SK-N-SH (cell line): ENCODE measurements around the gene CNNM3.

ENCODE experiments used
- CHD2 ChIP-seq: fragments of 150-350 bp; IDR thresholded peaks from 2 replicates; pipeline ENCODE4 v1.6.1; 2018; ENCODE audit warnings: low read length; ENCODE audit not compliant: partially characterized antibody
- EP300 ChIP-seq, 2 experiments: IDR thresholded peaks; 2 replicates each; pipeline versions ENCODE4 v1.4.0 to v1.6.1; 2012; ENCODE audit warnings: borderline replicate concordance in 1 of 2, low read depth in 1 of 2, low read length in 1 of 2
- FOSL2 ChIP-seq: IDR thresholded peaks from 2 replicates; pipeline ENCODE4 v1.4.0; 2012; ENCODE audit warnings: low read depth, mild to moderate bottlenecking, moderate library complexity, borderline replicate concordance
- JUND ChIP-seq: IDR thresholded peaks from 2 replicates; pipeline ENCODE4 v1.4.0; 2012
- MAX ChIP-seq: IDR thresholded peaks from 2 replicates; pipeline ENCODE4 v1.4.0; 2012; ENCODE audit warnings: low read depth
- POLR2AphosphoS5 ChIP-seq: IDR thresholded peaks from 2 replicates; pipeline ENCODE4 v1.6.1; 2012; ENCODE audit warnings: low read depth, low read length
- RFX5 ChIP-seq: IDR thresholded peaks from 2 replicates; pipeline ENCODE4 v1.6.1; 2012; ENCODE audit warnings: mild to moderate bottlenecking, improper control_type of control experiment, low read length
- RXRA ChIP-seq: IDR thresholded peaks from 2 replicates; pipeline ENCODE4 v1.4.0; 2012; ENCODE audit warnings: low read depth, mild to moderate bottlenecking, borderline replicate concordance
- TAF1 ChIP-seq: IDR thresholded peaks from 2 replicates; pipeline ENCODE4 v1.6.1; 2012; ENCODE audit warnings: low read depth, mild to moderate bottlenecking, low read length, moderate library complexity, borderline replicate concordance
- USF1 ChIP-seq: IDR thresholded peaks from 2 replicates; pipeline ENCODE4 v1.4.0; 2012; ENCODE audit warnings: low read depth, borderline replicate concordance
- USF2 ChIP-seq: fragments of 150-350 bp; IDR thresholded peaks from 2 replicates; pipeline ENCODE4 v1.6.1; 2017; ENCODE audit warnings: antibody characterized with exemption, low read length, low read depth, borderline replicate concordance
- YY1 ChIP-seq: IDR thresholded peaks from 2 replicates; pipeline ENCODE4 v1.4.0; 2012; ENCODE audit warnings: low read depth, mild to moderate bottlenecking
- TF ChIP-seq, protein P1 (sequence below): fragments of 200-600 bp; sonication (generic); IDR thresholded peaks from 2 replicates; pipeline ENCODE4 v1.6.1; 2017; ENCODE audit warnings: antibody characterized with exemption, mild to moderate bottlenecking, moderate library complexity

DNA sequence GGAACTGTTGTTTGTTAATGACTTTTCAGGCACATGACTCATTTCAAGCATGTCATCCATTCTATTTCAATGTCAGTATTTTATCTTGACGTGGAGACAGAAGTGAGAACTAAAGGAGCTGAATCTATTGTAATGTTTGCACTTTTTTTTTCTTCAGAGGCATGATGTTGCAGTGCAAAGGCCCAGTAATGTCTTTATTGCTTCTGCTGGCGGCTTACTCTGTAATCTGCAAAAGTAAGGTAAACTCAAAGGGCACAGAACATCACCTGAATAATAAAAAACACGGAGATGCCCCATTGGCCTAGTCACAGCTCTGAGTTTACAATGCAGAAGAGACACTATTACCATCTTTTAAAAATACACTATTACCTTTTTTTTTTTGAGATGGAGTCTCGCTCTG, 2.4 kb upstream of the CNNM3 start:
- TF ChIP-seq EP300 (IDR thresholded peaks at IDR 0.05; ENCODE audit: borderline replicate concordance in 1 of 2, low read depth in 1 of 2, low read length in 1 of 2) (no peak), YY1 (no peak), FOSL2 (no peak), TAF1 (no peak), POLR2AphosphoS5 (no peak), RXRA (no peak), CHD2 (no peak), RFX5 (no peak), USF2 (no peak), JUND (no peak), USF1 (no peak), MAX (no peak)
- TF ChIP-seq, protein P1, sequence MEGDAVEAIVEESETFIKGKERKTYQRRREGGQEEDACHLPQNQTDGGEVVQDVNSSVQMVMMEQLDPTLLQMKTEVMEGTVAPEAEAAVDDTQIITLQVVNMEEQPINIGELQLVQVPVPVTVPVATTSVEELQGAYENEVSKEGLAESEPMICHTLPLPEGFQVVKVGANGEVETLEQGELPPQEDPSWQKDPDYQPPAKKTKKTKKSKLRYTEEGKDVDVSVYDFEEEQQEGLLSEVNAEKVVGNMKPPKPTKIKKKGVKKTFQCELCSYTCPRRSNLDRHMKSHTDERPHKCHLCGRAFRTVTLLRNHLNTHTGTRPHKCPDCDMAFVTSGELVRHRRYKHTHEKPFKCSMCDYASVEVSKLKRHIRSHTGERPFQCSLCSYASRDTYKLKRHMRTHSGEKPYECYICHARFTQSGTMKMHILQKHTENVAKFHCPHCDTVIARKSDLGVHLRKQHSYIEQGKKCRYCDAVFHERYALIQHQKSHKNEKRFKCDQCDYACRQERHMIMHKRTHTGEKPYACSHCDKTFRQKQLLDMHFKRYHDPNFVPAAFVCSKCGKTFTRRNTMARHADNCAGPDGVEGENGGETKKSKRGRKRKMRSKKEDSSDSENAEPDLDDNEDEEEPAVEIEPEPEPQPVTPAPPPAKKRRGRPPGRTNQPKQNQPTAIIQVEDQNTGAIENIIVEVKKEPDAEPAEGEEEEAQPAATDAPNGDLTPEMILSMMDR: no peak
